Psoas muscle (tissue), 8 donors: Measurements from ENCODE around the gene LYZL2. TPM values are rescaled to one million over a fixed set of nuclear protein-coding genes. Genes with fewer than 3 reads are reported as not detected.
A peak's percentile ranks its signal among the peaks of the same experiment; 100 is the strongest.

ENCODE experiments used
- ATAC-seq, 4 donors: fragments of 200-7000 bp; cut with Tn5 transposase; one replicate each; pipeline ENCODE4 v1.9.1; 2020; ENCODE audit warnings: moderate library complexity in 3 of 4, mild to moderate bottlenecking in 2 of 4
- DNase-seq, 2 donors: peaks; one replicate each; pipeline ENCODE4 v3.0.0-alpha.2; 2020
- H3K27ac ChIP-seq: fragments of 200-600 bp; one replicate; pipeline ENCODE4 v1.8.0; 2022
- H3K27me3 ChIP-seq, 3 donors: fragments of 200-600 bp in 1 of 3; one replicate each; pipeline versions ENCODE4 v1.6.1 to v1.8.0; 2013 to 2022; ENCODE audit warnings: low read length in 2 of 3, mild to moderate bottlenecking in 2 of 3, moderate library complexity in 1 of 3; ENCODE audit not compliant: insufficient read depth in 3 of 3
- H3K36me3 ChIP-seq, 2 donors: fragments of 200-600 bp in 1 of 2; one replicate each; pipeline versions ENCODE4 v1.6.1 to v1.8.0; 2013 to 2022; ENCODE audit warnings: low read depth in 1 of 2, mild to moderate bottlenecking in 1 of 2, moderate library complexity in 1 of 2; ENCODE audit not compliant: insufficient read depth in 1 of 2
- H3K4me1 ChIP-seq: fragments of 200-600 bp; one replicate; pipeline ENCODE4 v1.8.0; 2022
- H3K4me3 ChIP-seq: fragments of 200-600 bp; one replicate; pipeline ENCODE4 v1.8.0; 2022; ENCODE audit warnings: mild to moderate bottlenecking
- H3K9me3 ChIP-seq: fragments of 200-600 bp; one replicate; pipeline ENCODE4 v1.8.0; 2022
- WGBS, 3 donors: extraction: QIAGEN DNeasy Blood & Tissue Kit; methylation state at CpG; one replicate each; pipeline versions ENCODE4 v1.1.6 to v1.1.7; 2013; 5-methylcytosine and 5-hydroxymethylcytosine counted together
- intact Hi-C, 2 donors: fragments of 100-400 bp; cut with DNase I; formaldehyde crosslinking; loops; one replicate each; pipeline versions ENCODE4 v1.11.0 to v1.14.2; 2022
- polyA plus RNA-seq, 3 donors: library from polyadenylated mRNA; stranded (reverse); fragments of 200-250 nt; gene quantifications; one replicate each; pipeline ENCODE4 v1.2.3, GENCODE V29; 2013
- total RNA-seq, 4 donors: library from RNA; stranded (reverse); fragmentation: NEBNext Ultra II Directional in 2 of 4; extraction: Animal tissue kit (Norgen Biotek cat#: 25700) in 2 of 4; gene quantifications; one replicate each; pipeline versions ENCODE4 v1.2.1 to v1.2.4, GENCODE V29; 2021 to 2023
- TF ChIP-seq, protein P1 (sequence below): fragments of 200-600 bp; IDR thresholded peaks from one replicate; pipeline ENCODE4 v1.8.0; 2022; ENCODE audit warnings: antibody characterized with exemption
- donor health status: healthy with polysubstance abuse.
- donor health status: DM: no; HTN: no; CAD: no; lungs with moderate emphysema.
- donor health status: Bipolar disorder and iron deficiency.
- donor health status: healthy.
- donor health status: DM: yes; HTN: yes; CAD: no.
- donor health status: DM: no; HTN: no; CAD: no.
- donor health status: DM: no; HTN: no; CAD: no.
- donor health status: DM: yes; HTN: yes; CAD: no.

Gene LYZL2
- total and polyA plus RNA-seq, 7 donors, result not detected

GRCh38 chr10:30591249-30591670 is 38.3 kb downstream of the LYZL2 start:
- H3K9me3 ChIP-seq, result no peaks in the 10 kb centered on the region
- intact Hi-C loops, result loop anchor here (1.0 to 2.0 kb wide), 2 partner anchors 198 to 199 kb away; no protein-coding TSS in a partner anchor
- H3K4me3 ChIP-seq, result no peak overlapping the region
- ATAC-seq, result peak in 3 of 4 donors; percentile 56 to 71 (median 65)
- DNase-seq, result no peak
- no peaks in the 10 kb centered on the region for H3K36me3 ChIP-seq
- no peaks in the 10 kb centered on the region for H3K4me1 ChIP-seq
- H3K27ac ChIP-seq, result no peak overlapping the region
- H3K27me3 ChIP-seq, result no peaks in the 10 kb centered on the region
- WGBS, 3 donors, result 0 to 4% (median 1%) methylated on average over 5 of the region's 5 CpGs
- TF ChIP-seq, protein P1, sequence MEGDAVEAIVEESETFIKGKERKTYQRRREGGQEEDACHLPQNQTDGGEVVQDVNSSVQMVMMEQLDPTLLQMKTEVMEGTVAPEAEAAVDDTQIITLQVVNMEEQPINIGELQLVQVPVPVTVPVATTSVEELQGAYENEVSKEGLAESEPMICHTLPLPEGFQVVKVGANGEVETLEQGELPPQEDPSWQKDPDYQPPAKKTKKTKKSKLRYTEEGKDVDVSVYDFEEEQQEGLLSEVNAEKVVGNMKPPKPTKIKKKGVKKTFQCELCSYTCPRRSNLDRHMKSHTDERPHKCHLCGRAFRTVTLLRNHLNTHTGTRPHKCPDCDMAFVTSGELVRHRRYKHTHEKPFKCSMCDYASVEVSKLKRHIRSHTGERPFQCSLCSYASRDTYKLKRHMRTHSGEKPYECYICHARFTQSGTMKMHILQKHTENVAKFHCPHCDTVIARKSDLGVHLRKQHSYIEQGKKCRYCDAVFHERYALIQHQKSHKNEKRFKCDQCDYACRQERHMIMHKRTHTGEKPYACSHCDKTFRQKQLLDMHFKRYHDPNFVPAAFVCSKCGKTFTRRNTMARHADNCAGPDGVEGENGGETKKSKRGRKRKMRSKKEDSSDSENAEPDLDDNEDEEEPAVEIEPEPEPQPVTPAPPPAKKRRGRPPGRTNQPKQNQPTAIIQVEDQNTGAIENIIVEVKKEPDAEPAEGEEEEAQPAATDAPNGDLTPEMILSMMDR, result peak; percentile 85

GRCh38 chr10:30589441-30589840 is 40.1 kb downstream of the LYZL2 start:
- no peaks in the 10 kb centered on the region for H3K27me3 ChIP-seq
- TF ChIP-seq, protein P1, result no peak
- 70 to 79% (median 77%) methylated on average over 7 of the region's 7 CpGs for WGBS, 3 donors
- ATAC-seq (no peak), DNase-seq (no peak)
- no peaks in the 10 kb centered on the region for H3K9me3 ChIP-seq
- H3K36me3 ChIP-seq, result no peaks in the 10 kb centered on the region
- H3K4me1 ChIP-seq, result no peaks in the 10 kb centered on the region
- H3K27ac ChIP-seq, result no peak overlapping the region
- intact Hi-C loops, result loop anchor here in 1 of 2 donors (5.0 kb wide), 2 partner anchors 52 to 177 kb away; no protein-coding TSS in a partner anchor
- no peak overlapping the region for H3K4me3 ChIP-seq

DNA sequence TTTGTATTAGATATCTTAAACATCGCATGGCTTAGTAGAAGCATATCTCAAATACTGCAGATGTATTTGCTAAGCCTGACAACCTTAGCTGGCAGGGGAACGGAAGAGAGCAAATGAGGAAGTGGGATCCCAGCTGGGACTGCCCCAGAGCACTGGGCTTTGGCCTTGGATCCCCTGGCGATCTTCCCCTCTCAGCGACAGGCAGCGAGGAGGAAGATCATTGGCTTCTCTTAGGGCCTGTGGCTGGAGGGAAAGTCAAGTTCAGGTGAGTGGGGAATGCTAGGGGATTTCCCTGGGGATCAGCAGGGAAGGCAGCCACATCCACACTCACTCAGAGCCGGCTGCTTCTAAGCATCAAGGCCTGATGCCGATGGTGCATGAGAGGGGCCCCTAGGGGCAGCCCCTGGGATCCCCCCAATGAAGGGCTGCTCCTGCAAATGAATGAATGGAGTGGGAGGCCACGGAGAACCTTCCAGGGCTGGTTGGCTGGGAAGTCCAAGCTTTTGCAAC is 42.0 kb downstream of the LYZL2 start:
- H3K36me3 ChIP-seq, result no peaks in the 10 kb centered on the region
- peaks cover 13% of the 10 kb centered on the region for H3K4me1 ChIP-seq
- 48 to 49% (median 48%) methylated on average over 8 of the region's 8 CpGs for WGBS, 3 donors
- H3K27ac ChIP-seq, result no peak overlapping the region
- no peak for ATAC-seq
- no peaks in the 10 kb centered on the region for H3K9me3 ChIP-seq
- peak in 1 of 2 donors; percentile 26 for DNase-seq
- TF ChIP-seq, protein P1, result no peak
- intact Hi-C loops, result loop anchor here in 1 of 2 donors (5.0 kb wide), 2 partner anchors 50 to 175 kb away; no protein-coding TSS in a partner anchor
- no peak overlapping the region for H3K4me3 ChIP-seq
- H3K27me3 ChIP-seq, result no peaks in the 10 kb centered on the region

DNA sequence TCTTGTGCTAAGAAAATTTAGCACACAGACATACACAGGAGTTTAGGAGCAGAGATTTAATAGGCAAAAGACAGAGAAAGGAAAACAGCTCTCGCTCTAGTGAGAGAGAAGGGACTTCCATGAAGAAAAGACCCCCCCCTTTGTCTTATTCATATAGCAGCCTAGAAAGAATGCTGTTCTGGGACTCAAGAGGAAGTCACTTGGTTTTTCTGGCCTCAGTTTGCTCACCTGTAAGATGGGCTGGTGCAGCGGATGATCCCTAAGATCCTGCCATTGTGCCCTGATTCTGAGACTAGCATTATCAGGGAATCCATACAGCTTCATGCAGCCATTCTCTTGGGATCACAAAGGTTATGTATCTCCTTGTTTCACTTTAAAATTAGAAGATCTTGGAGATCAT is 42.7 kb downstream of the LYZL2 start:
- no peak overlapping the region for H3K27ac ChIP-seq
- intact Hi-C loops, result loop anchor here in 1 of 2 donors (5.0 kb wide), 2 partner anchors 50 to 175 kb away; no protein-coding TSS in a partner anchor
- 99 to 100% (median 100%) methylated on average over 2 of the region's 2 CpGs for WGBS, 3 donors

More for the DNA sequence above, 42.7 kb downstream of the LYZL2 start:
- no peak for DNase-seq
- Histone ChIP-seq H3K36me3 (no peaks in the 10 kb centered on the region), H3K4me1 (peaks cover 14% of the 10 kb centered on the region), H3K9me3 (no peaks in the 10 kb centered on the region), H3K27me3 (no peaks in the 10 kb centered on the region), H3K4me3 (no peak overlapping the region)
- TF ChIP-seq, protein P1, result no peak
- ATAC-seq, result no peak
